GM19193 (cell line): Measurements from ENCODE around the gene CHAF1A.
A peak's percentile ranks its signal among the peaks of the same experiment; 100 is the strongest.

Experiments
- POLR2A ChIP-seq: IDR thresholded peaks from 4 replicates; pipeline ENCODE4 v1.6.1; 2011; ENCODE audit not compliant: insufficient read depth, insufficient read length; ENCODE audit errors: extremely low read depth

Gene CHAF1A, protein sequence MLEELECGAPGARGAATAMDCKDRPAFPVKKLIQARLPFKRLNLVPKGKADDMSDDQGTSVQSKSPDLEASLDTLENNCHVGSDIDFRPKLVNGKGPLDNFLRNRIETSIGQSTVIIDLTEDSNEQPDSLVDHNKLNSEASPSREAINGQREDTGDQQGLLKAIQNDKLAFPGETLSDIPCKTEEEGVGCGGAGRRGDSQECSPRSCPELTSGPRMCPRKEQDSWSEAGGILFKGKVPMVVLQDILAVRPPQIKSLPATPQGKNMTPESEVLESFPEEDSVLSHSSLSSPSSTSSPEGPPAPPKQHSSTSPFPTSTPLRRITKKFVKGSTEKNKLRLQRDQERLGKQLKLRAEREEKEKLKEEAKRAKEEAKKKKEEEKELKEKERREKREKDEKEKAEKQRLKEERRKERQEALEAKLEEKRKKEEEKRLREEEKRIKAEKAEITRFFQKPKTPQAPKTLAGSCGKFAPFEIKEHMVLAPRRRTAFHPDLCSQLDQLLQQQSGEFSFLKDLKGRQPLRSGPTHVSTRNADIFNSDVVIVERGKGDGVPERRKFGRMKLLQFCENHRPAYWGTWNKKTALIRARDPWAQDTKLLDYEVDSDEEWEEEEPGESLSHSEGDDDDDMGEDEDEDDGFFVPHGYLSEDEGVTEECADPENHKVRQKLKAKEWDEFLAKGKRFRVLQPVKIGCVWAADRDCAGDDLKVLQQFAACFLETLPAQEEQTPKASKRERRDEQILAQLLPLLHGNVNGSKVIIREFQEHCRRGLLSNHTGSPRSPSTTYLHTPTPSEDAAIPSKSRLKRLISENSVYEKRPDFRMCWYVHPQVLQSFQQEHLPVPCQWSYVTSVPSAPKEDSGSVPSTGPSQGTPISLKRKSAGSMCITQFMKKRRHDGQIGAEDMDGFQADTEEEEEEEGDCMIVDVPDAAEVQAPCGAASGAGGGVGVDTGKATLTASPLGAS

DNA sequence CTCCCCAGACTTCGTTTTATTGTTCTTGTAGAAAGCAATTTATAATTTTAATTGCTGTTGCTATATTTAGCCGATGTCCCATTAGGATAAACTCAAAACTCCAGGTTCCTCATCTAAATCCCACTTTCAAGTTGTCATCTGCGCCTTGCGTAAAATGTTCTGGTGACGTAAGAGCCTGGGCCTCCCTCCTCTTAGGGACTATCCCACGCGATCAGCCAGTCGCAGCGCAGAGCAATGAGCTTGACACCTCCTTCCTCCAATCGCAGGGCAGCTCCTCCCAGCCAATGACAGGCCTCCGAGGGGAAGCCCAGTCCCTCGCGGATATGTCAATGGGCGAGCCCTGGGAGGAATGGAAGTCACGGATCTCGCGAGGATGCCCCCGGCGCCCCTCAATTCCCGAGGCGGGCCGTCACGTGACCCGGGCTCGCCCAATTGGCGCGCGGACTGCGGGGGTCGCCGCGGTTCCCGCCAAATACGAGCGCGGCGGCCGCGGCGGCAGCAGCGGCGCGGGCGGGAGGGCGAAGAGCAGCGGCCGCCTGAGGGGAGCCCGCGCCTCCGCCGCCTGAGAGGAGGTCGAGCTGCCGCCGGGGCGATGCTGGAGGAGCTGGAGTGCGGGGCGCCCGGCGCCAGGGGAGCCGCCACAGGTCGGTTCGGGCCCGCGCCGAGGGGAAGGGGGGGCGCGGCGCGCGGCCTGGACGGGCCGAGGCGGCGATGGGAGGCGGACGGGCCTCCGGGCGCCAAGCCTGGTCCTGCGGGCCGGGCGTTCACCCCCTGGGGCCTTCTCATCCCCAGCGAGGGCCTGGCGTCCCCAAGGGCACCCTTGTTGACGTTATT, at the start of gene CHAF1A:
Gene CHAF1A (plus strand): TSS at position 470 of the 834 bp plus-strand sequence. CDS start 123 bp downstream, at position 593.
- peak; percentile 77 for TF ChIP-seq POLR2A

DNA sequence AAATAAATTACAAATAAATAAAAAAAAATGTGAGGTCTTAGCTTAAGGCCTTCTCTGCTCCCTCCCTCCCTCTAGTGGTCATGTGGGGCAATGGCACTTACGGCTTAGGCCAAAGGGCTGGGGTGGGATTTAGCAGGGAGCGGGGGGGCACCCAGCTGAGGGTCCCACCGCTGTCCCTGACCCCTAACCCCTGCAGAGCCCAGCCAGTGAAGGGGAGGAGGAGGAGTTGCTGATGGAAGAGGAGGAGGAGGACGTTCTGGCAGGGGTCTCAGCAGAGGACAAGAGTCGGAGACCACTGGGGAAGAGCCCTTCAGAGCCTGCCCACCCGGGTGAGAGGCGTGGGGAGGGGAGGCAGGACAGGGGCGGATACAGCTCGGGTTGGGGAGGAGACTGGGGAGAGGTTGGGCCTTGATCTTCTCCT, 49.7 kb upstream of the CHAF1A start:
- TF ChIP-seq POLR2A, result no peak

DNA sequence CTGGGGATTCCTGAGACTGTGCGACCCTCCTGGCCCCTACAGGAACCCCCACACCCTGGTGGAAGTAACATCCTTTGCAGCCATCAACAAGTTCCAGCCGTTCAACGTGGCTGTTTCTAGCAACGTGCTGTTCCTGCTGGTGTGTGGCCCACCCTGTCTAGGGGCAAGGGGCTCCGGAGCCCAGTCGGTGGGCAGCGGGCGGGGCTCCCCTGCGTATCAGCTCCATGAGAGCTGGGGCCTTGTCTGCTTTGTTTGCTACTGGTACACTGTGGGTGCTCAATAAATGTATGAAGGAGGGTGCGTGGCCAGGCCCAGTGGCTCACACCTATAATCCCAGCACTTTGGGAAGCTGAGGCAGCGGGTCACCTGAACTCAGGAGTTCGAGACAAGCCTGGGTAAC, 48.2 kb upstream of the CHAF1A start:
- no peak for TF ChIP-seq POLR2A

DNA sequence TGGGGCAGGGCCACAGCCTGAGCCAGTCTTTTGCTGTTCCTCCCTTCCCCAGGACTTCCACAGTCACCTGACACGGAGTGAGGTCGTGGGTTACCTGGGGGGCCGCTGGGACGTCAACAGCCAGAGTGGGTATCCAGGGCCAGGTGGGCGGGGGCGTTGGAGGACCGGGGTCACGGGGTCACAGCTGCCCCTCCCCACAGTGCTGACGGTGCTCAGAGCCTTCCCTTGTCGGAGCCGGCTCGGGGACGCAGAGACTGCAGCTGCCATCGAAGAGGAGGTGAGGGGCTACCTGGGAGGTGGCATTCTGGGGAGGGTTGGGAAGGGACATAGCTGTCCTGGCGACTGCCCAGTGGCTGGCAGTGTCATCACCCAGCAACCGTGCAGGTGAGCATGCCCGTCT, 47.5 kb upstream of the CHAF1A start:
- no peak for TF ChIP-seq POLR2A

DNA sequence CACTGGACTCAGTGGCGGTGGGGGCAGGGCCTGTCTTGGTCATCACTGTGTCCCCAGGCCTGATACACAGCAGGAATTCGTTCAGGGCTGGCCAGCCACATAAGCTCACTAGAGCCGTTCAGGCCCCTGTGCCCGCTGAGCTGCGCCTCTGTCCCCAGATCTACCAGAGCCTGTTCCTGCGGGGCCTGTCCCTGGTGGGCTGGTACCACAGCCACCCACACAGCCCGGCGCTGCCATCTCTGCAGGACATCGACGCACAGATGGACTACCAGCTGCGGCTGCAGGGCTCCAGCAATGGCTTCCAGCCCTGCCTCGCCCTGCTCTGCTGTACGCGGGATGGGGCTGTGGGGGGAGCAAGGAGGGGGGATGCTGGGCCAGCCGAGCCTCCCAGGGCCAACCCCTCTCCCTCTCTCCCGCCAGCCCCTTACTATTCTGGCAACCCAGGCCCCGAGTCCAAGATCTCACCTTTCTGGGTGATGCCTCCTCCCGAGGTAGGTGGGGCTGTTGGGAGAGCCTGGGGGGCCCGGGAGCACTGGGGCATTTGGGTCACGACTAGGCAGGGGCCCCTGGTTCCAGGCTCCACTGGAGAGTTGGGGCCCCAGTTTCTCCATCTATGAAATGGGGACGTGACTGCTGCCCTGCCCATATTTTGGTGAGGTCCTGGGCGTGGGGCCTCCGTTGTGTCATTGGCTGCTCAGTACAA, 45.2 kb upstream of the CHAF1A start:
- TF ChIP-seq POLR2A, result no peak

DNA sequence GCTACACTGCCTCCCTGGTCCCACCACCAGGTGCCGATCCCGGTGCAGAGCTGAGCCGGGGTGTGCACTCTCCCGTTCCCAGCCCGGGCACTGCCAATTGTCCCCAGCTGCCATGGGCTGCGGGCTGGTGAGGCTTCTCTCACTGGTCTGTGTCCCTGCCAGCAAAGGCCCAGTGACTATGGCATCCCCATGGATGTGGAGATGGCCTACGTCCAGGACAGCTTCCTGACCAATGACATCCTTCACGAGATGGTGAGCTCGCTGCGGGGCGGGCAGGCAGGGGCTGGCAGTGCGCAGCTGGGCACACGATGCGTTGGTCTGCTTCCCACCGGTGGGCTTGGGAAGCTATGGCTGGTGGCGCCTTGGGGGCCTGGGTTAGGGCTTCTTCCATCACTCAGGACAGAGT, 44.5 kb upstream of the CHAF1A start:
- TF ChIP-seq POLR2A, result peak; percentile 36

DNA sequence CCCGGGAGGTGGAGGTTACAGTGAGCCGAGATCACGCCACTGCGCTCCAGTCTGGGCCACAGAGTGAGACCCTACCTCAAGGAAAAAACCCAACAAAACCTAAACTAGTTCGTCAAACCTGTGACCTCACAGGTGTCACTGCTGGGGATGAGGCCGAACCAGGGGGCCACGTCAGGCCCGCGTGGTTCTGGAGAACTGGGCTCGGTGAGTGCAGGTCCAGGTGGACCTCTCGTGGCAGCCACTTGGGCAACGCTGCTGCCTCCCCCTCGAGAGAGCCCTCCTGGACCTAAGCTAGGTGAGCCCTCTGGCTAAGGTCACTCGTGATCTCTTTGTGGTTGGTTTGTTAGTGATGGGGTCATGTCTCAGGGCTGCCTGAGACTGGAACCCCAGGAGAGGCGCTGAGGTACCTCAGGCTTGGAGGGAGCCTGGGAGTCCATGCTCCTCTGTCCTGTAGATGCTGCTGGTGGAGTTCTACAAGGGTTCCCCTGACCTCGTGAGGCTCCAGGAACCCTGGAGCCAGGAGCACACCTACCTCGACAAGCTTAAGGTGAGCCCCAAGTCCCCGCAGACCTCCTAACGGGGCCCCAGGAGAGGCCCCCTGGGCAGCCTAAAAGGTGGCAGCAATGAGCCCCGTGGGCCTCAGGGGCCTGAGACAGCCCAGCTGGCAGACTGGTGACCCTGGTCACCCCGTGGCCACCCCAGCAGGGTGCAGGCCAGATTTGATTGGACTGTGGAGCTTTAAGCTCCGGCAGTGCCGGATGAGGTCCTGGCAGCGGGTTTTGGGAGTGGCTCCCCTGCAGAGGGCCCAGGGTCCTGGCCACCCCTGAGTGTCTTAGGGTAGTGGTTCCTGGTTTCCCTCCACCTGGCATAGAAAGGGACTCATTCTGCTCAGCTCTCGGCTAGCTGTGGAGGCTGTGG, 43.5 kb upstream of the CHAF1A start:
- TF ChIP-seq POLR2A, result no peak

DNA sequence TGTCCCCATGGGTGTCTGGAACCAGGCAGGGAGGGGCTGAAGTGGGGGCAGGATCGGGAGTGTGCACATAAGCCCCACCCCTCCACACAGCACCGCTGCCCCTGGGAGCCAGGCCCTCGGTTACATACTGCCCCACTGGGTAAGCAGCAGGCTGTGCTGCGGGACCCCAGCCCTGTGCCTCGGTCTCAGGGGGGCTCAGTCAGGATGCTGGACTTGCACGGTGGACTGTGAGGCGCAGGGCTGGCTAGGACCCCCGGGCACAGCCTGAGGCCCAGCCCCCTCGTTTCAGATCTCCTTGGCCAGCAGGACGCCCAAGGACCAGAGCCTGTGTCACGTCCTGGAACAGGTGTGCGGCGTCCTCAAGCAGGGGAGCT, 42.8 kb upstream of the CHAF1A start:
- TF ChIP-seq POLR2A, result no peak

DNA sequence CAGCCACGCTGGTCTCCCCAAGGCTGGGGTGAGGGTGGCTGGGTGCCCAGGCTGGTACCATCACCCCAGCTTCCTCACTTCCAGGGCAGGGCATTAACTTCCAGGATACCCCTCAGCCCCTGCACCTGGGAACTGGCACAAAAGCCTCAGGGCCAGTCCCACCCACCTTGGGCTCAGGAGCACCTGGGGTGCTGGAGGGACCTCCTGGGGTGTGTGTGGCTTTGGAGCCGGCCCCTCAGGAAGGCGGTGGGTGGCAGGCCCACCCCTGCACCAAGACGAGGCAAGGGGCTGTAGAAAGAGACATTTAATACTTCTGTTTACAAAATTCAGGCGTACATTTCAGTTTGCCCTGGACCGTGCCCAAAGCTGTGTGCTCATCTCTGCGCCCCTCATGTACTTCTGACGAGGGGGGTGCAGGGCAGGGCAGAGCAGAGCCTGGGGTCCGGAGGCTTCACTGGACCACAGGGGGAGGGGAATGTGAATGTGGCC, 42.3 kb upstream of the CHAF1A start:
- no peak for TF ChIP-seq POLR2A

DNA sequence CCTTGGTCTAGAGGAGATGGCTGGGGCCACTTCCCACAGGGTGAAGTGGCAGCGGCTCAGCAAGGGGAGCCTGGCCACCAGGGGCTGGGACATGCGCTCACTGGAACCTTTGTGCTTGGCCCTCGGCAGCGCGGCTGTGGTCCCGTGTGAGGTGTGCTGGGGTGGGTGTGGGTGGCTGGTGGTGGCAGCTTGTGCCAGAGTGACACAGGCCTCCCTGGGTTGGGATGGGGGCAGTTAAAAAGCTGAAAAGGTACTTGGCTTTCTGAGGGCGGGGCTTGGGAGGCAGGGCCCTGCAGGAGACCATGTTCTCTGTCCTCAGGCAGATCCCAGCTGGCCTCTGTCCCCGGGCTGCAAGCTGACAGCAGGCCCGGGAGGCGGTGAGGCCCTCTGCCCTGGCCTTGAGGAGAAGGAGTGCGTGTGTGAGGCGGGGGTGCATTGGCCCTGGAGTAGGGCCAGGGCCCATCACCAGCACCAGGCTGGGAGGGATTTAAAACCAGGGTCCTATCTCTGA, 41.7 kb upstream of the CHAF1A start:
- peak; percentile 33 for TF ChIP-seq POLR2A

DNA sequence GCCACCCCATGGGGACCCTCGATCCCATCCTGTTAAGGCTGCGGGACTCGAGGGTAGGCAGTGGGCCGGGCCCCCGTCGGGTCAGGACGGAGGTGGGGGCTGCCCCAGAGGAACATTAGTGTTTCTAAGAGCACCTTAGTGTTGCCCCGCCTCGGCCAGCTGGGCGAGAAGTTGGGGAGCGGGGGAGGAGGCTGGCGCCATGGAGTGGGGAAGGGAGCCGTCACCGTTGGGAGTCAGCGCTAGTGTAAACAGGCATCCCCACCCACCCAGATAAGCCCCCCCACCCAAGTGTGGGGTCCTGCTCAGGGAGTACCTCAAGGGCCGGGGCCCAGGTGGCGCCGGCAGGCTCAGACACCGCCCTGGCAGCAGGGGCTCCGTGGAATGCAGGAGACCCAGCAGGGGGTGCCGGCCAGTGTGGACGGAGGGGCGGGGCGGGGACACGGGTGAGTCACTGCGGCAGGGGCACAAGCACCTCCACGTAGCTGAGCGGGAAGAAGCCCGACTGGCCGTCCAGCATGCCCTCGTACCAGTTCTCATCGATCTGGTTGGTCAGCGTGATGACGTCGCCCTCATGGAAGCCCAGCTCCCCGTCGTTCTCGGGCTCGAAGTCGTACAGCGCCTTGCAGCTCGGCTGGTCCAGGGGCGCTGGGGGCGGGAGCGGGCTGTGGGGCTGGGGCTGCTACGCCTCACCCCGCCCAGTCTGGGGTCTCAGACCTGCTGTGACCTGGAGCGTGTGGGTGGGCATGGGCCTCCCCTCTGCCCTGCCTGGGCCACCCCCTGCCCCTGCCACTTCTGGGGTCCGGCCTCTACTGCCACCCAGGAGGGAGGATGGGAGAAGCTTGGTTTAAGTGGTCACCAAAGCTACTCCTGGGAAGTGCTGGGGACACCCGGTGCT, 41.0 kb upstream of the CHAF1A start:
- no peak for TF ChIP-seq POLR2A
